Fibroblast of lung (primary cell): ENCODE results near the gene FILIP1L.

Experiments
- EZH2 ChIP-seq: IDR thresholded peaks from 2 replicates; pipeline ENCODE4 v1.5.1; 2012; ENCODE audit warnings: low read length, control low read depth, mild to moderate bottlenecking; ENCODE audit errors: missing control alignments
- TF ChIP-seq, protein P1 (sequence below), 2 donors: IDR thresholded peaks in 1 of 2; conservative IDR thresholded peaks in 1 of 2; 1 replicate in 1 of 2; 2 replicates in 1 of 2; pipeline ENCODE4 v1.5.1; 2011 to 2012; ENCODE audit warnings: low read length in 2 of 2, control low read depth in 1 of 2, inconsistent platforms in 1 of 2, low read depth in 1 of 2, mild to moderate bottlenecking in 1 of 2

DNA sequence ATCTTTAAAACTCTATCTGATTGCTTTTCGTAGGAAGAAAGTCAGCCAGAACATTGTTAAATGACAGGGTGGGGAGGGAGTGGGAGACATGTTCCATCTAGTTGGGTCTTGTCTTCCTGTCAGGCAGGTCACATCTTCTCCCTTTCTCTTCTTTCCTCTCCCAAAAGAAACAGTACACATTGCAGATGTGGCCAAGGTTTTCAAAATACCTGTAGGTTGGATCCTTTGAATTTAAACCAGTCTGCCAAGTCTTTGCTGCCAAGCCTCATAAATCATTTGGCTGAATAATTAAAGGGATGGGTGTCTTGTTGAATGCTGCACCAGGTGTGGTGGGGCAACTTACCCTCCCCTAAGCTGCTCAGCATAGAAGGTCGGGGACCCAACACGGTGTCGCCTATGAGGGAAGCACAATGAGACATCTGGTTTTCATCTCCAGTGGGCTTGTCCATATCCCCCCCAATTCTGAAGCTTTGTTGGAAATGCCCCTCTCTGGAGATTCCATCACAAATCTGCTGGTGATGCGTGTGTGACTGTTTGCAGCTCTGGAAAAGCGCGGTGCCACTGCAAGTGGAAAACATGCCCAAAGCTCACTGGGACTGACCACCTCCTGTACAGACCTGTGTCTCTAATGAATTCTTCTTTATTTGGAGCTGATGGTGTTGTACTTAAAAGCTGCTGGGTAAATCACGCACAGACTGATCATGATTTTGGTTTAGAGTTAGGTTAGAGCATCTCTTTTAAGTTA is 112.6 kb downstream of the FILIP1L start:
- no peak for TF ChIP-seq EZH2
- TF ChIP-seq, protein P1, sequence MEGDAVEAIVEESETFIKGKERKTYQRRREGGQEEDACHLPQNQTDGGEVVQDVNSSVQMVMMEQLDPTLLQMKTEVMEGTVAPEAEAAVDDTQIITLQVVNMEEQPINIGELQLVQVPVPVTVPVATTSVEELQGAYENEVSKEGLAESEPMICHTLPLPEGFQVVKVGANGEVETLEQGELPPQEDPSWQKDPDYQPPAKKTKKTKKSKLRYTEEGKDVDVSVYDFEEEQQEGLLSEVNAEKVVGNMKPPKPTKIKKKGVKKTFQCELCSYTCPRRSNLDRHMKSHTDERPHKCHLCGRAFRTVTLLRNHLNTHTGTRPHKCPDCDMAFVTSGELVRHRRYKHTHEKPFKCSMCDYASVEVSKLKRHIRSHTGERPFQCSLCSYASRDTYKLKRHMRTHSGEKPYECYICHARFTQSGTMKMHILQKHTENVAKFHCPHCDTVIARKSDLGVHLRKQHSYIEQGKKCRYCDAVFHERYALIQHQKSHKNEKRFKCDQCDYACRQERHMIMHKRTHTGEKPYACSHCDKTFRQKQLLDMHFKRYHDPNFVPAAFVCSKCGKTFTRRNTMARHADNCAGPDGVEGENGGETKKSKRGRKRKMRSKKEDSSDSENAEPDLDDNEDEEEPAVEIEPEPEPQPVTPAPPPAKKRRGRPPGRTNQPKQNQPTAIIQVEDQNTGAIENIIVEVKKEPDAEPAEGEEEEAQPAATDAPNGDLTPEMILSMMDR (conservative IDR thresholded peaks at IDR 0.05 in 1 of 2, IDR thresholded peaks at IDR 0.05 in 1 of 2; ENCODE audit: low read depth in 1 of 2, low read length in 2 of 2) = no peak
